ENCODE measurements around the gene NACA2.

DNA sequence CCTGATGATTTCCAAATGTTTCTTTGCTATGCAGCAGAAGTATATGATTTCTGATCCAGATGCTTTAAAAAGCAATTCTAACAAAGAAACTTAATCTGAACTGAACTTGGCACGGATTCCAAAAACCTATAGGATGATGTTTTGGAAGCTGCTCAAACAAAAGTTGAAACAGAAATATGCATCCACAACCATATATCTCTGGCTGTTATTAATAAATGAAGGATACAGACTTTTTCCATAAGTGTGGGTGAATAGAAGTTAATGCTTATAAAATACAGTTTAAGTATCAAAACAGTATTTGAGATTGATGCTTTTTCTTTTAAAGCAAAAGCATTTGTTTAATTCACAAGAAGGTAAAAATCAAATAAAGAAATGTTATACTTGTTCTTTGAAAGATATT, 27.9 kb upstream of the NACA2 start:
- TF ChIP-seq, protein P1, sequence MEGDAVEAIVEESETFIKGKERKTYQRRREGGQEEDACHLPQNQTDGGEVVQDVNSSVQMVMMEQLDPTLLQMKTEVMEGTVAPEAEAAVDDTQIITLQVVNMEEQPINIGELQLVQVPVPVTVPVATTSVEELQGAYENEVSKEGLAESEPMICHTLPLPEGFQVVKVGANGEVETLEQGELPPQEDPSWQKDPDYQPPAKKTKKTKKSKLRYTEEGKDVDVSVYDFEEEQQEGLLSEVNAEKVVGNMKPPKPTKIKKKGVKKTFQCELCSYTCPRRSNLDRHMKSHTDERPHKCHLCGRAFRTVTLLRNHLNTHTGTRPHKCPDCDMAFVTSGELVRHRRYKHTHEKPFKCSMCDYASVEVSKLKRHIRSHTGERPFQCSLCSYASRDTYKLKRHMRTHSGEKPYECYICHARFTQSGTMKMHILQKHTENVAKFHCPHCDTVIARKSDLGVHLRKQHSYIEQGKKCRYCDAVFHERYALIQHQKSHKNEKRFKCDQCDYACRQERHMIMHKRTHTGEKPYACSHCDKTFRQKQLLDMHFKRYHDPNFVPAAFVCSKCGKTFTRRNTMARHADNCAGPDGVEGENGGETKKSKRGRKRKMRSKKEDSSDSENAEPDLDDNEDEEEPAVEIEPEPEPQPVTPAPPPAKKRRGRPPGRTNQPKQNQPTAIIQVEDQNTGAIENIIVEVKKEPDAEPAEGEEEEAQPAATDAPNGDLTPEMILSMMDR (conservative IDR thresholded peaks at IDR 0.05; ENCODE audit: low read depth, low read length), result no peak
- TF ChIP-seq EZH2 (IDR thresholded peaks at IDR 0.05; ENCODE audit: low read length, unreplicated experiment) (no peak), EZH2phosphoT487 (IDR thresholded peaks at IDR 0.05; ENCODE audit: borderline replicate concordance, low read length) (no peak)
